C1 segment of cervical spinal cord (tissue), 14 donors: ENCODE results near the gene PKNOX1.
"Not testable (repeated sequence)": the region's sequence is repeated elsewhere in the genome, so short reads cannot be mapped to it uniquely, and the experiment has no call there.

Experiments
- DNase-seq, 14 donors: peaks; one replicate each; lab custom pipeline; 2025; lab: John Stamatoyannopoulos, UW

The PKNOX1 gene, protein sequence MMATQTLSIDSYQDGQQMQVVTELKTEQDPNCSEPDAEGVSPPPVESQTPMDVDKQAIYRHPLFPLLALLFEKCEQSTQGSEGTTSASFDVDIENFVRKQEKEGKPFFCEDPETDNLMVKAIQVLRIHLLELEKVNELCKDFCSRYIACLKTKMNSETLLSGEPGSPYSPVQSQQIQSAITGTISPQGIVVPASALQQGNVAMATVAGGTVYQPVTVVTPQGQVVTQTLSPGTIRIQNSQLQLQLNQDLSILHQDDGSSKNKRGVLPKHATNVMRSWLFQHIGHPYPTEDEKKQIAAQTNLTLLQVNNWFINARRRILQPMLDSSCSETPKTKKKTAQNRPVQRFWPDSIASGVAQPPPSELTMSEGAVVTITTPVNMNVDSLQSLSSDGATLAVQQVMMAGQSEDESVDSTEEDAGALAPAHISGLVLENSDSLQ

DNA sequence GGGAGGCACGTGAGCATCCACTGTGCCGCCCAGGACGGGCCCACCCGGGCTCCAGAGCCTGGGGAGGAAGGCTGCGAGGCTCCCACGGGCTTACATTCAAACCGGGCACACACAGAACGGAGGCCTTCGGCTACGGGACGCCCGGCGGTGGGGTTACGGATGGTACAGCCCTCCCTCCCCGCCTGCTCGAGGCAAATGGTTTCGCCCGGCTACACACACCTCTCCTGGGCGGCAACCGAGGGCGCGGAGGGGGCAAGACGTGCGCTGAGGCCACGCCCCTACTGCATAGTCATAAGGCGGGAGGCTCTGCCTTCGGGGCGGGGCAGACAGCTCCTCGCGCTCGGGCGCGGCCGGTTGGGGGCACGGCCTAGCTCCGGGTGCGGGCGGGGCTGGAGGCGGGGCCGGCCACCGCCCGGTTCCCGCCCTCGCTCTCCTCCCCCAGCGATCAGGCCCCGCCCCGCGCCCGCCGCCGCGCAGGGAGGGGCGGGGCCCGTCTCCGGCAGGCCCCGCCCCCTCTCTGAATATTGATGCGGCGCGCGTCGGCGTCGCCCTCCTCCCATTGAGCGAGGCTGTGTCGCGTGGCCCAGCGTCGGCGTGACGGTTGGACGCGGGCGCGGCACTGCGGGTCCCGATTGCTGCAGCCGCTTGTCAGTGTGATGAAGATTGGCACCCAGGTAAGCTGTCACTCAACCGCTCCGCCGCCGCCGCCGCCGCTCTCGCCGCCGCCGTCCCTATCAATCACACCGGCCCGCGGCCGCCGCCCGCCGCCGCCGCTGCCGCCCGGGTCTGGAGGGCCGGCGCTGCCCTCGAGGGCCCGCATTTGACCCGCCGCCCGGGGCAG, at the start of gene PKNOX1:
PKNOX1 (plus strand) TSS at position 572 of the 841 bp plus-strand sequence. CDS start 29,820 bp downstream, outside the sequence.
- peak; percentile 75 to 100 (median 99) for DNase-seq

DNA sequence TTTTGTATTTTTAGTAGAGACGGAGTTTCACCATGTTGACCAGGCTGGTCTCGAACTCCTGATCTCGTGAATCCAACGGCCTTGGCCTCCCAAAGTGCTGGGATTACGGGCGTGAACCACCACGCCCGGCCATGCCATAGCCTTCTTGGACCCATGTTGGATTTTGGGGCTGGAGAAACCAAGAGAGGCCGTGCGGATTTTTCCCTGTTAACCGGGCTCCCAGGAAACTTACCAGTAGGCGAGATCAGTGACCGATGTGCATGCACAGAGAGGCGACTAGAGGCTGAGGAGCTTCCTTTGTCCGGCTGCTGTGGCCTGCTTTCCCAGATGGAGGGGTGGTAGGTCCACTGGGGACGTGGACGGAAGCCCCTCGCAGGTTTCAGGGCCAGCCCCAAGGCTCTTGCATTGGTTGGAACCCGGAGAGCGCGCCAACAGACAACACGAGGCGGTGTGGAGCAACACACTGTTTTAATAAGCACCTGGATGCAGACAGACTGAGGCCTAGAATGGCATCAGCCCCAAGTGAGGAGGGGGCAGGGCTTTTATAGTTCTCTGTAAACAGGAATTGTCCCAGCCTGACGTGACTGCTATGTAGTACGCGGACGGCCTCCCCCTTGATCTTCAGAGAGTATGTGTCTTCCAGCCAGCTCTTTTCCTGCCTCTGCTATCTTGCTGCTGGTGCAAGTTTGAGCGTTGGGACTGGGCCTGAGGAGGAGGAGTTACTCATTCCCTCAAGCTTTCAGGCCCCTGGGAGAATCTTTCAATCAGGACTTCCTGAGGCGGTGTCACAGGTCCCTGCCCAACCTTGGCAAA, 49.0 kb upstream of the PKNOX1 start, which contains the start of gene ERVH48-1:
ERVH48-1 (minus strand) TSS at position 517 of the 813 bp plus-strand sequence. CDS start 6,624 bp downstream, outside the sequence.
- no peak for DNase-seq

DNA sequence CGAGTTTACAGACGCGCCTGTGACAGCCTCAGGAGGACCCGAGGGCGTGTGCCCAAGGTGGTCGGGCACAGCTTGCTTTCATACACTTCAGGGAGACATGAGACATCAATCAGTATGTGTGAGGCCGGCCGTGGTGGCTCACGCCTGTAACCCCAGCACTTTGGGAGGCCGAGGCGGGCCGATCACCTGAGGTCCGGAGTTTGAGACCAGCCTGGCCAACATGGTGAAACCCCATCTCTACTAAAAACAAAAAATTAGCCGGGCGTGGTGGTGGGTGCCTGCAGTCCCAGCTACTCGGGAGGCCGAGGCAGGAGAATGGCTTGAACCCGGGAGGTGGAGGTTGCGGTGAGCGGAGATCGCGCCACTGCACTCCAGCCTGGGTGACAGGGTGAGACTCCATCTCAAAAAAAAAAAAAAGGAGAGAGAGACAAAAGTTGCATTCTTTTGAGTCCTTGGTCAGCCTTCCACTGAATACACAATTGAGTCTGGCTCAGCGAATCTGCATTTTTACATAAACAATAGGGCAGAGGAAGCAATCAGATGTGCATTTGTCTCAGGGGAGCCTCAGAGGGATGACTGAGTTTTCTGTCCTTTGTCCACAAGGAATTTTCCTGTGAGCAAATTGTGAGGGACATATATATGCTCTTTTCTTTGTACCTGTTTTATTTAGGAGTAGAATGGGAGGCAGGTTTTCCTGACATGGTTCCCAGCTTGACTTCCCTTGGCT, 46.7 kb upstream of the PKNOX1 start:
- DNase-seq, result not testable (repeated sequence)

DNA sequence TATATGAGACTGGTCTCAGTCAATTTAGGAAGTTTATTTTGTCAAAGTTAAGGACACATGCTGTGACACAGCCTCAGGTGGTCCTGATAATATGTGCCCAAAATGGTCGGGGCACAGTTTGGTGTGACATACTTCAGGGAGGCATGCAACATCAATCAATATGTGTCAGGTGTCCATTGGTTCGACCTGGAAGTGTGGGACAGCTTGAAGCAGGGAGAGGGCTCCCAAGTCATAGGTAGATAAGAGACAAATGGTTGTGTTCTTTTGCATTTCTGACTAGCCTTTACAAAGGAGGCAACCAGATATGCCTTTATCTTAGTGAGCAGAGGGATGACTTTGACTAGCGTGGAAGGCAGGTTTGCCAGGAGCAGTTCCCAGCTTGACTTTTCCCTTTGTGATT, 44.4 kb upstream of the PKNOX1 start:
- no peak for DNase-seq

DNA sequence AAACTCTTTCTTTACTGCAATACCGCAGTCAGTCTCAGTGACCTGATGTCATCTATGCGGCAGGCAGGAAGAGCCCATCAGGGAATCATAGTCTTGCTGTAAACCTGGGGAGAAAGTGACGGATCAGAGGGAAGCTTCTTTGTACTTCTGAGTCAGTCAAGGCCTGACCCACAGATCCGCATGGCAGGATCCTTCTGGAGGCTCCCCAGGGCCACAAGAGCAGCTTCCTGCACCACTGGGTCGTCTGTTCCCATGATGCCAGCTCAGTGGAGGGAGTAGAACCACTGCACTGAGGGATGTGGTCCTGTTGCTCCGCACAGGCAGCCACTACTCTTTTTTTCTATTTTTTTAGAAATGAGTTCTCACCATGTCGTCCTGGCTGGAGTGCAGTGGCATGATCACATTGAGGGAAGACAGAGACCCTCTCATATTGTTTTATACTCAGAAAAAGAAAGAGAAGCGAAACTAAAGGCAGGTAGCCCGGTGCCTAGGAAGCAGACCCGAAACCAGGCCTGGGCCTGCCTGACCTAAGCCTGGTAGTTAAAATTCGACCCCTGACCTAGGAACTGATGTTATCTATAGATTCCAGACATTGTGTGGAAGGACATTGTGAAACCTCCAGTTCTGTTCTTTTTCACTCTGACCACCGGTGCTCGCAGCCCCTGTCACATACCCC, 42.7 kb upstream of the PKNOX1 start:
- DNase-seq, result no peak

DNA sequence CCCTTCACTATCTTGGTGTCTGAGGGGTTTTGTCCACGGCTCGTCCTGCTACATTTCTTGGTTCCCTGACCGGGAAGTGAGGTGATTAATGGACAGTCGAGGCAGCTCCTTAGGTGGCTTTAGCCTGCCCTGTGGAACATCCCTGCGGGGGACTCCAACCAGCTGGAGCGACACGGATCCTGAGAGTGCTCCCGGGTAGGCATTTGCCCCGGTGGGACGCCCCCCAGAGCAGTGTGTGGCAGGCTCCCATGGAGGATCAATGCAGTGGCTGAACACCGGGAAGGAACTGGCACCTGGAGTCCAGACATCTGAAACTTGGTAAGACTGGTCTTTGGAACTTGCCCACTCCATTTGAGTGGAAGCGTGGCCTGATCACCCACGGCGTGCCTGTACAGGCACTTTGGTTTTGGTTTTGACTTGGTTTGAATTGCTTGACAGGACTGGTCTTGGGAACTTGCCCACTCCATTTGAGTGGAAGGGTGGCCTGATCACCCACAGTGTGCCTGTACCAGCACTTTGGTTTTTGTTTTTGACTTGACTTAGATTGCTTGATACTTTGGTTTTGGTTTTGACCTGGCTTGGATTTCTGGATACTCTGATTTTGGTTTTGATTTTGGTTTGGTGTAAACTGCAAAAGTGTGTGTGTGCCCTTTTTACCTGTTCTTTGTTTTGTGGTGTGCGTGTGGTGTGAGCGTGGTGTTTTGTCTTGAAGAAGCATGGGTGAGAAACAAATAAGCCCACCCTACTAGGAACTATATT, 41.8 kb upstream of the PKNOX1 start:
- not testable (repeated sequence) for DNase-seq

DNA sequence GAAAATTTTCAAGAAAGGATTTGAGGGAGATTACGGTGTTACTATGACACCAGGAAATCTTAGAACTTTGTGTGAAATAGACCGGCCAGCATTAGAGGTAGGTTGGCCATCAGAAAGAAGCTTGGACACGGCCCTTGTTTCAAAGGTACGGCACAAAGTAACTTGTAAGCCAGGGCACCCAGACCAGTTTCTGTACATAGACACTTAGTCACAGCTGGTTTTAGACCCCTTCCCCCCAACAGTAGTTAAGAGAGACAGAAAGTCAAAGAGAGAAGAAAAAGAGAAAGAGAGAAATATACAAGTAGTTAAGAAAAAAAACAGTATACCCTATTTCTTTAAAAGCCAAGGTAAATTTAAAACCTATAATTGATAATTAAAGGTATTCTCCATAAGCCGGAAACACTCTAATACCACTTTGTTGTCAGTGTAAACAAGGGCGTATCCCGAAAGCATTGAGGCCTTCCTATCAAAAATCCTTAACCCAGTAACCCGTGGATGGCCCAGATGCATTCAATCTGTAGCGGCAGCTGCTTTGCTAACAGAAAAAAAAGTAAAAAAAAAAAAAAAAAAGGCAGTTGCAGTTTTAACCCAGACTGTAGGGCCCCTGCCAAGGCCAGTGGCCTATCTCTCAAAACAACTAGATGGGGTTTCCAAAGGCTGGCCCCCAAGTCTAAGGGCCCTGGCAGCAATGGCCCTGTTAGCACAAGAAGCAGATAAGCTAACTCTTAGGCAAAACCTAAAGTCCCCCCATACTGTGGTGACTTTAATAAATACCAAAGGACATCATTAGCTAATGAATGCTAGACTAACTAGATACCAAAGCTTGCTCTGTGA, 41.0 kb upstream of the PKNOX1 start:
- DNase-seq, result not testable (repeated sequence)

DNA sequence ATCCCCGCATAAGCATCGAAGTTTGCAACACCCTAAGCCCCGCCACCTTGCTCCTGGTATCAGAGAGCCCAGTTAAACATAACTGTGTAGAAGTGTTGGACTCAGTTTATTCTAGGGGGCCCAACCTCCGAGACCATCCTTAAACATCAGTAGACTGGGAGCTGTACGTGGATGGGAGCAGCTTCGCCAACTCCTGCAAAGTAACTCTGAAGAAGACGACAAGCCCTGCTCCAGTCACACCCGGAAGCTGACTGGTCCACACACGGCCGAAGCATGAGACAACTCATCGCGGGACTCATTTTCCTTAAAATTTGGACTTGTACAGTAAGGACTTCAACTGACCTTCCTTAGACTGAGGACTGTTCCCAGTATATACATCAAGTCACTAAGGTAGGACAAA, 40.4 kb upstream of the PKNOX1 start:
- not testable (repeated sequence) for DNase-seq

DNA sequence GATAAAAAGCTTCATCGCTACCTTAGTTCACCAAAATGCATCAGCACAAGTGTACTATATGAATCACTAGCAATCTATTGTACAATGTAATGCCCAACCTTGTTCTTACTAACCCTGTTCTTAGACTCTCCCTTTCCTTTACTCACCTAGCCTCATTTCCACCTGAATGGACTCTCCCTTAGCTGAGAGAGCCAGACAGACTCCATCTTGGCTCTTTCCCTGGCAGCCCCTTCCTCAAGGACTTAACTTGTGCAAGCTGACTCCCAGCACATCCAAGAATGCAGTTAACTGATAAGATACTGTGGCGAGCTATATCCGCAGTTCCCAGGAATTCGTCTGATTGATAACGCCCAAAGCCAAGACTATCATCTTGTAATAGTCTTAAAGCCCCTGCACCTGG, 38.0 kb upstream of the PKNOX1 start:
- not testable (repeated sequence) for DNase-seq

DNA sequence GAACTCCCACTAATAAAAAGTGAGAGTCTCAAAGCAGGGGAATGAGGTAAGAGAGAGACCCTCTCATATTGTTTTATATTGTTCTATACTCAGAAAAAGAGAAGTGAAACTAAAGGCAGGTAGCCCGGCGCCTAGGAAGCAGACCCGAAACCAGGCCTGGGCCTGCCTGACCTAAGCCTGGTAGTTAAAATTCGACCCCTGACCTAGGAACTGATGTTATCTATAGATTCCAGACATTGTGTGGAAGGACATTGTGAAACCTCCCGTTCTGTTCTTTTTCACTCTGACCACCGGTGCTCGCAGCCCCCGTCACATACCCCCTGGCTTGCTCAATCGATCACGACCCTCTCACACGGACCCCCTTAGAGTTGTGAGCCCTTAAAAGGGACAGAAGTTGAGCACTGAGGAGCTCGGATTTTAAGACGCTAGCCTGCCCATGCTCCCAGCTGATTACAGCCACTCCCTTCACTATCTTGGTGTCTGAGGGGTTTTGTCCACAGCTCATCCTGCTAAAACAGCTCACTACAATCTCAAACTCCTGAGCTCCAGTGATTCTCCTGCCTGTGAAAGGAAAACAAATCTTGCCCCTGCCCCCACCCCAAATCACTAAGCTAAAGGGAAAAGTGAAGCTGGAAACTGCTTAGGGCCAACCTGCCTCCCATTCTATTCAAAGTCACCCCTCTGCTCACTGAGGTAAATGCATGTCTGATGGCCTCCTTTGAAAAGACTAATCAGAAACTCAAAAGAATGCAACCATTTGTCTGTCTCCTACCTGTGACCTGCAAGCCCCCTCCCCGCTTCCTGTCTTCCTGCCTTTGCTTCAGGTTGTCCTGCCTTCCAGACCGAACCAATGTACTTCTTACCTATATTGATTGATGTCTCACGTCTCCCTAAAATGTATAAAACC, 37.1 kb upstream of the PKNOX1 start:
- not testable (repeated sequence) for DNase-seq

DNA sequence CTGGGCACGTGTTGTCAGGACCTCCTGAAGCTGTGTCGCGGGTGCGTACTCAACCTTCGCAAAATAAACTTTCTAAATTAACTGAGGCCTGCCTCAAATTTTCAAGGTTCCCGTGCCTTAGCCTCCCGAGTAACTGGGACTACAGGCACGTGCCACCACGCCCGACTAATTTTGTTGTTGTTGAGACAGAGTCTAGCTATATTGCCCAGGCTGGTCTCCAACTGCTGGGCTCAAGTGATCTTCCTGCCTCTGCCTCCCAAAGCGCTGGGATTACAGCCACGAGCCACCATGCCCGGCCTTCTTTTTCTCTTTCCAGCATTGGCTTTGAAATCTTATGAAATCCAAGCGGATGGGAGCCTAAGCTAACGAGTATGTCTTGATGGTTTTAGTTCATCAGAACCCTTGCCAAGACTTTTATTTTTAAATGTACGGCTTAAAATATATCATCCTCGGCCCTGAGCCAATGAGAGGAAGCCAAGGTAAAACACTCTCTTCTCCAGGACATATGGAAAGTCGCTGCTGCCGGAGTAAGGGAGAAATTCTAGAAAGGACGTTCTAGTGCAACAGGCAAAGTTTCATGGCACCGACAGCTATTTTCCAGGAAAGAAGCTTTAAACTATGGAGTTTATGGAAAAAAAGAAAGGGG, 36.3 kb upstream of the PKNOX1 start:
- DNase-seq, result no peak

DNA sequence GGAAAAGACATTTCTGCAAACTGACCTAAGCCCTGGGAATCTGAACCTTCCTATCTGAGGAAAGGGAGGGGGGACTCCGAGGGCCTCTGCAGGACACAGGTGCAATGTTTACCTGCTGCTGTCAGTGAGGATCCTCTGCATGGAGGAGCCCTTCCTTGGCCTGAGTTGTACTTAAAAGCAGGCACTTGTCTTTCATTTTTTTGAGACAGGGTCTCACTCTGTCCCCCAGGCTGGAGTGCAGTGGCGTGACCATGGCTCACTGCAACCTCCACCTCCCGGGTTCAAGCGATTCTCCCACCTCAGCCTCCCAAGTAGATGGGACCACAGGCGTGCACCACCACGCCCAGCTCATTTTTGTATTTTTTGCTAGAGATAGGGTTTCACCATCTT, 35.8 kb upstream of the PKNOX1 start:
- DNase-seq, result not testable (repeated sequence)

DNA sequence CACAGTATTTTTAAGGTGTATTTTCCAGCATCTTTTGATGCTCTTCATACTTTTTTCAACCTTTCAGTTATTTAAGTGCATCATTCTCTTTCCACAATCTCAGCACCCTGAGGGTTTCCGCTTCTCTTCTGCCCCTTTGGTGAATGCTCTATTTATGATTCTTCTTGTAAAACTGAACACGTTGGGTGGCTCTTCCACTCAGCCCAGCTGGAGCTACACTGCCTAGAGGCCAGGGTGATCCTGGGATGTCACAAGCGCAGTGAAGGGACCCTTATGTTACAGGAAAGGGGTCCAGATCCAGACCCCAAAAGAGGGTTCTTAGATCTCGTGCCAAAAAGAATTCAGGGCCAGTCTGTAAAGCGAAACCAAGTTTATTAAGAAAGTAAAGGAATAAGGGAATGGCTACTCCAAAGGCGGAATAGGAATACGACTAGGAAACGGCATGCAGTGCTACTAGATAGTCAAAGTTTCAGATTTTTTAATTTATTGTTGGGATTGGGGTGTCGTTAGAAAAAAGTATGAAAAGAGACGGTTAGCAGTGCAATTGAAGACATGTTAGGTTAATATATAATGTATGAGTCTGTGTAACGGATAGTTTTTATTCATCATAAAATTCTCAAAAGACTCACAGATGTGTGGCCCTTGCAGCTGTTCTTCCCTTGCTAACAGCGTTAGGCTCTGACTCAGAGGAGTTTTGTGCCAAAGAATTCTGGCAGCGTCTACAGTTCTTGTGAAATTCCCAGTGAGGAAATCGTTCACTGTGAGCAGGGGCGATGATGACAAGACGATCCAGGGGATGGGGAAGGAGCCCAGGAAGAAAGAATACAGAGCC, 34.6 kb upstream of the PKNOX1 start:
- peak in 8 of 14 donors; percentile 5 to 69 (median 24) for DNase-seq

DNA sequence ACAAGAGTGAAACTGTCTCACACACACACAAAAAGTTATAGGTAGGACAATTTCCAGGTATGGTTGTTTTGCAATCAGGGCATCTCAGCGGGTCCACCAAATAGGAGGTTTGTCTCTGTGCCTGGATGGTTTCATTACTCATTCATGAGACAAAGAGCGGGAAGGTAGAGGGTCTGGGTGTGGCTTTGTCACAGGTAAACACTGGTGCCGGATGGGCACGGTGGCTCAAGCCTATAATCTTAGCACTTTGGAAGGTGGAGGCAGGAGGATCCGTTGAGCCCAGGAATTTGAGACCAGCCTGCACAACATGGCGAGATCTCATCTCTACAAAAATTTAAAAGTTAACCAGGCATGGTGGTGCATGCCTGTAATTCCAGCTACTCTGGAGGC, 32.7 kb upstream of the PKNOX1 start:
- no peak for DNase-seq

DNA sequence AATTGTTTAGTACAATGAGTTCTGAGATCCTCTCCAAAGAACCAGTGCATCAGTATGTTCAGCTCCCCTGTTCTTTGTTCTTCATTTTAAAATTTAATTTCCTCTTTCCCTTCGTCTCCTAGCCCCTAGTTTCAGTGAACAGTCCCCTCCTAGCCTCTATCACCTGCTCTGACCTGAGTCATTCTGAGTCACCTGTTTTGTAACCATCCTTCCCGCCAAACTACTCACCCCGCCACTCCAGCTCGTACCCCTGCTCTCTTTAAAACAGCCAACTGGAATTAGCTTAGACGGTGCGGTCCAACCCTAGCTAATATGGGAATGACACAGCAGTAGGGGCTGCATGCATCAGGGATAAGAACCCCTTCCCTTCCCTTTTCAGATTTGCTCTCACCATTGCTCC, 32.1 kb upstream of the PKNOX1 start:
- no peak for DNase-seq
